Right ventricle myocardium superior (tissue), 1 donor: ENCODE measurements around the gene CLDN10. TPM values are rescaled to one million over a fixed set of nuclear protein-coding genes. Genes with fewer than 3 reads are reported as not detected.
A peak's percentile ranks its signal among the peaks of the same experiment; 100 is the strongest.

Source experiments
- ATAC-seq: fragments of 200-7000 bp; cut with Tn5 transposase; one replicate; pipeline ENCODE4 v1.9.1; 2020; ENCODE audit warnings: mild to moderate bottlenecking; ENCODE audit not compliant: poor library complexity
- DNase-seq: peaks from one replicate; pipeline ENCODE4 v3.0.0-alpha.2; 2020
- intact Hi-C: fragments of 100-400 bp; cut with DNase I; formaldehyde crosslinking; loops from one replicate; pipeline ENCODE4 v1.11.2; 2022
- total RNA-seq: library from RNA; stranded (reverse); fragmentation: NEBNext Ultra II Directional; extraction: Animal tissue kit (Norgen Biotek cat#: 25700); gene quantifications from one replicate; pipeline ENCODE4 v1.2.1, GENCODE V29; 2021
- donor health status: DM: no; HTN: yes; CAD: no; lungs with severe emphysema.

The CLDN10 gene
- total RNA-seq, 1 donor from 2014 or later, result not detected

DNA sequence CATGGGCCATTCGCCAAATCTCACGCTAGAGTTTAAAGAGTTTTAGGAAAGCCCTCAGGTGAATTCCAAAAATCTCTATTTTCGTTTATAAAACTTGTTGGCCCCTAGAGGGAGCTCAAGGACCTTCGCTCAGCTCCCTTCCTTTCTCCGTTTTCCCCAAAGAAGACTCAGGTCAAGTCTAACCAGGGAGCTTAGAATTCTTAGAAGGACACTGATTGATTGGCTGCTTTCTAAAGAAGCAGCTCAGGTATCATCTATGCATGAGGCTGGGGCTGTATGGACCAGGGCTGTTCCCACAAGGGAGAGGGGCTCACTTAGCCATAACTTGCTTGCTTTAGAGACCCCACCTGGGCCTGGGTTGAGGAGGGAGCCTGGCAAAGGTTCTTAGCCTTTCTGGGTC is 71.5 kb downstream of the CLDN10 start:
- peak; percentile 45 for ATAC-seq
- DNase-seq, result no peak
- intact Hi-C loops, result loop anchor here (2.0 kb wide), 1 partner anchor 211 kb away; no protein-coding TSS in a partner anchor

DNA sequence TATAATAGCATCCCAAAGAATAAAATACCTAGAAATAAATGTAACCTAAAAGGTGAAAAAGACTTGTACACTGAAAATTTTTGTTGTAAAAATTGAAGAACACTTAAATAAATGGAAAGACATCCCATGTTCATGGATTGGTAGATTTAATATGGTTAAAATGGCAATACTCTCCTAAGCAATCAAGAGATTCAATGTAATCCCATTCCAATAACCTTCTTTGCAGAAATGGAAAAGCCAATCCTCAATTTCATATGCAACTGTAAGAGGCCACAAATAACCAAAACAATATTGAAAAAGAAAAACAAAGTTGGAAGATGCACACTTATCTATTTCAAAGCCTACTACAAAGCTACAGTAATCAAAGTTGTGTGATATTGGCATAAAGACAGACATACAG is 74.2 kb downstream of the CLDN10 start:
- ATAC-seq (no peak), DNase-seq (no peak)
- intact Hi-C loops, result no loop called here

DNA sequence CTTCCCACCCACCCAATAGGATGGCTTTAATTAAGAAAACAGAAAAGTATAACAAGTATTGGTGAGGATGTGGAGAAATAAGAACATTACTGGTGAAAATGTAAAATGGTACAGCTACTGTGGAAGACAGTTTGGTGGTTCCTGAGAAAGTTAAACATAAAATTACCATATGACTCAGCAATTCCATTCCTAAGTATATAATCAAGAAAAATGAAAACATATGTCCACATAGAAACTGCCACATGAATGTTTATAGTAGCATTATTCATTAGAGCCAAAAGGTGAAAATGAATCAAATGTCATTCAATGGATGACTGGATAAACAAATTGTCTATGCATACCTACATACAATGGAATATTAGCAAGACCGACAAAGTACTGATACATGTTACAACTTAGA is 75.1 kb downstream of the CLDN10 start:
- intact Hi-C loops, result no loop called here
- no peak for ATAC-seq
- DNase-seq, result no peak

DNA sequence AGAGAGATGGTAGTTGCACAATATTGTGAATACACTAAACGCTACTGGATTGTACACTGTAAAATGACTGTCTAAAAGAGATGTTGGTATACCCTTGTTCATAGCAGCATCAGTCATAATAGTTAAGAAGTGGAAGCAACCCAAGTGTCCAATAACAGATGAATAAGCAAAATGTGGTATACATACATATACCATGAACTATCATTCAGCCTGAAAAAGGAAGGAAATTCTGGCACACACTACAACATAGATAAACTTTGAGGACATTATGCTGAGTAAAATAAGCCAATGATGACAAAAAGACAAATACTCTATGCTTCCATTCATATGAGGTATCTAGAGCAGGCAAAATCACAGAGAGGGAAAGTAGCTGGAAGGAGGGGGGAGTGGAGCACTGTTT is 76.0 kb downstream of the CLDN10 start:
- no peak for DNase-seq
- intact Hi-C loops, result no loop called here
- ATAC-seq, result no peak

DNA sequence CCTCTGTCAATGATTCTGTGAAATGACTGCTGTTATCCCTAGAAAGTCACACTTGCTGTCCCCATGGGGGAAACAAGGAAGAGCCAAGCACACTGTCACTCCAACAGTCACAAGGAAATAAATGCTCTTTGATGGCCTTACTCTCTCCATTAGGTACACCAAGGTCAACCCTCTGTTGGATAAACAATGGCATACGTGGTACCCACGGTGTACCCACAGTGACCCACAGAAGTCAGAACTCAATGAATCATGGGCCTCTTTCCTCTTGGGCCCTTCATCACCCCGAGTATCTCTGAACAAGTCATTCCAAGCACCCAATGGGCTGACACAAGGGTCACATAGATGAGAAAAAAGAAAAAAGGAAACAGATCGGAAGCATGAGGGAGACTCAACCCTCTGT is 76.6 kb downstream of the CLDN10 start:
- DNase-seq, result no peak
- no peak for ATAC-seq
- intact Hi-C loops, result no loop called here

Other genes with a start within 250 kb of the CLDN10 start
- gene DZIP1, start 92.0 kb downstream of the CLDN10 start, total RNA-seq, result 3.9 TPM
- gene DNAJC3, start 124.4 kb downstream of the CLDN10 start, total RNA-seq, result 26.2 TPM